Measurements from ENCODE around the gene NPEPL1.
"Not testable (repeated sequence)": the region's sequence is repeated elsewhere in the genome, so short reads cannot be mapped to it uniquely, and the experiment has no call there.

NPEPL1 gene

DNA sequence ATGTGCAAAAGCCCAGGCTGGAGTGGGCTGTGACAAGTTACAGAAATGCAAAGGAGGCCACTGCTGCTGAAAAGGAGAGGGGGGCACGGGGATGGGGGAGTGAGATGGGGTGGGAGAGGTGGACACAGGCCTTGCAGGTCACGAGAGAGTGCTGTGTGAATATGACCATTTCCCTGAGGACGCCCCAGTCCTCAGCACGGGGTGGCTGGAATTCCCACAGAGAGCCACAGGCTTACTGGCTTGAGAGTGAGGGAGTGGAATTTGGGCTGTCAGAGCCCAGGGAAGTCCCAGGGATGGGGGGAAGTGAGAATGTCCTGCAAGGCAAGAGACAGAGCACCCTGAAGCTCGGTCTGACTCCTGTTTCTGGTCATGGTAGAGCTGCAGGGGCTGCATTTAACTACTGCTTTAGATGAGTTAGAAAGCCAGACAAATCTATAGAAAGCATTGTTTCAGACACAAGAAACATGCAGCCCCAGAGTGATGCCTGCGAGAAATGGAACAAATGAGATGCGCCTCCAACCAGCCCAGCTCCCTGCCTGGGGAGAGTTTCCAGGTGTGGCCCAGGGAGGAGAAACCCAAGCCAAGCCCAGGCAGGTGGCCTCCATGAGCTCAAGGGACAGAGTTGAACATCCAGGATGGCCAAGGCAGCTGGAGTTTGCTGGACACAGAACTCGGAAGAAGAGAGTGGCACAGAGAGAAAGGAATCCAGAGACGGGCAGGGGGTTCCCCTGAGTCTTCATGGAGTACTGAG lies 30.5 kb downstream of the NPEPL1 start:
- no peak for DNase-seq (ENCODE audit: low read depth)
- TF ChIP-seq CTCF (IDR thresholded peaks at IDR 0.05; ENCODE audit: control insufficient read depth, extremely low read depth, insufficient read depth) = no peak

DNA sequence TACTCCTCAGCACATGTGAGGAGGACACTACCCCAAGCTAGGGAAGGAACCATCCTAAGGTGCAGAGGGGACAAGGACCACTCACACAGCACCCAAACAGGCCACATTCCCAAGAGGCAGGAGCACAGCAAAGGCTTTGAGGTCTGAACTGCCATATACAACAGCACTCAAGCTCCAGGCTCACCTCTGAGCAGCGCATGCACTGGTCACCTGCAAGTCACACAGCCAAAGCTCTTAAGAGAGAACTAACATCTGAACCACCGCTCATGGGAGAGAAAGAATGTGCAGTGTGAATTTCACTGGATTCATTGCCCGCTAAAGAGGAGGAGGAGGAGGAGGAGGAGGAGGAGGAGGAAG lies 31.0 kb downstream of the NPEPL1 start:
- no peak for DNase-seq (ENCODE audit: low read depth)
- no peak for TF ChIP-seq CTCF (IDR thresholded peaks at IDR 0.05; ENCODE audit: control insufficient read depth, extremely low read depth, insufficient read depth)
- no peak overlapping the region for H3K4me3 ChIP-seq (ENCODE audit: low read depth, low read length)

More for the DNA sequence above, 30.5 kb downstream of the NPEPL1 start:
- no peak overlapping the region for H3K4me3 ChIP-seq (ENCODE audit: low read depth, low read length)

DNA sequence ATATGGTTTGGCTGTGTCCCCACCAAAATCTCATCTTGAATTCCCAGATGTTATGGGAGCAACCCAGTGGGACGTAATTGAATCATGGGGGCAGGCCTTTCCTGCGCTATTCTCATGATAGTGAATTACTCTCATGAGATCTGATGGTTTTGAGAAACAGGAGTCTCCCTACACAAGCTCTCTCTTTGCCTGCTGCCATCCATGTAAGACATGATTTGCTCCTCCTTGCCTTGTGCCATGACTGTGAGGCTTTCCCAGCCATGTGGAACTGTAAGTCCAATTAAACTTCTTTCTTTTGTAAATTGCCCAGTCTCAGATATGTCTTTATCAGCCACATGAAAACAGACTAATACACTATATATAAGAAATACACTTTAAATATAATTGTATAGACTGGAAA lies 33.6 kb downstream of the NPEPL1 start:
- DNase-seq (ENCODE audit: low read depth); H3K4me3 ChIP-seq (ENCODE audit: low read depth, low read length): not testable (repeated sequence)

GRCh38 chr20:58731192-58731591 lies 38.6 kb downstream of the NPEPL1 start:
- H3K4me3 ChIP-seq (ENCODE audit: low read depth, low read length) = no peak overlapping the region
- no peak for TF ChIP-seq CTCF (IDR thresholded peaks at IDR 0.05; ENCODE audit: control insufficient read depth, extremely low read depth, insufficient read depth)
- DNase-seq (ENCODE audit: low read depth) = no peak

DNA sequence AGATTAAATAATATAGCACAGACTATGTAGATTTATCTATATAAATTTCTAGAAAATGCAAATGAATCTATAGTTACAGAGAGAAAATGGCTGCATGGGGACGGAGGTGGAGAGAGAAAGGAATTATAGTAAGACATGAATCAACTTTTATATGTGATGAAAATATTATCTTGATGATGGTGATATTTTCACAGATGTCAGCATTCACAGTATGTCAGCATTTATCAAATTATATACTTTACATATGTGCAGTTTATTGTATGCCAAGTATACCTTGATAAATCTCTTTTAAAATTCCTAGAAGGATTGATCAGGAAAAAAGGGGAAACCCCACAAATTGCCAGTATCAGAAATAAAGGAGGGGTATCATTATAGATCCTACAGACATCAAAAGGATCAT lies 44.6 kb downstream of the NPEPL1 start:
- DNase-seq (ENCODE audit: low read depth) = no peak
- no peak overlapping the region for H3K4me3 ChIP-seq (ENCODE audit: low read depth, low read length)
- TF ChIP-seq CTCF (IDR thresholded peaks at IDR 0.05; ENCODE audit: control insufficient read depth, extremely low read depth, insufficient read depth) = no peak

- DNase-seq (ENCODE audit: low read depth) = no peak
- TF ChIP-seq CTCF (IDR thresholded peaks at IDR 0.05; ENCODE audit: control insufficient read depth, extremely low read depth, insufficient read depth) = no peak
- no peak overlapping the region for H3K4me3 ChIP-seq (ENCODE audit: low read depth, low read length)
These were observed 48.0 kb downstream of the NPEPL1 start for GRCh38 chr20:58740356-58741308.

DNA sequence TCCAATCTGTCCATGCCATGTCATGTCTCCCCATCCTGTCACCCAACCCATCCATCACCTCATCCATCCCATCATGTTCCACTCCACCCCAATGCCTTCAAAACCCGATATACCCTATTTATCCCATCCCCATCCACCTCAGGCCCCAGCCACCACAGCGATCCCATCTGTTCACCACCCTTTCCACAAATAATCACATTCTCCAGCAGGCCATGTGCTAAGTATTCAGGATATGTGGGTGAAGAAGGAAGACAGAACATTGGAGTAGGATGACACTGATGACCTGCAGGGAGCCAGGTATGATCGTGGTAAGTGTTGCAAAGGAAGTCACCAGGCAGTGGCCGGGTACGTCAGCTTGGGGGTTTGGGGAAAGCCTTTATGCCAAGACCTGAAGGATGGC lies 48.8 kb downstream of the NPEPL1 start:
- no peak for TF ChIP-seq CTCF (IDR thresholded peaks at IDR 0.05; ENCODE audit: control insufficient read depth, extremely low read depth, insufficient read depth)
- DNase-seq (ENCODE audit: low read depth) = no peak
- no peak overlapping the region for H3K4me3 ChIP-seq (ENCODE audit: low read depth, low read length)
